ENCODE measurements around the gene SHB.
A peak's percentile ranks its signal among the peaks of the same experiment; 100 is the strongest.

Gene SHB

GRCh38 chr9:37935096-37935495 lies 133.9 kb downstream of the SHB start:
- peak; percentile 56 for DNase-seq (ENCODE audit: low spot score)

- DNase-seq (ENCODE audit: low spot score): no peak
These were observed 137.4 kb downstream of the SHB start for GRCh38 chr9:37931592-37931991.

- peak; percentile 58 for DNase-seq (ENCODE audit: low spot score)
These were observed 139.6 kb downstream of the SHB start for GRCh38 chr9:37929441-37929895.

- no peak for DNase-seq (ENCODE audit: low spot score)
These were observed 140.2 kb downstream of the SHB start for GRCh38 chr9:37928552-37929430.

- DNase-seq (ENCODE audit: low spot score): no peak
These were observed 141.2 kb downstream of the SHB start for GRCh38 chr9:37927601-37928551.

- no peak for DNase-seq (ENCODE audit: low spot score)
These were observed 141.9 kb downstream of the SHB start for GRCh38 chr9:37927132-37927531.

GRCh38 chr9:37926737-37927118 lies 142.3 kb downstream of the SHB start:
- DNase-seq (ENCODE audit: low spot score): no peak

GRCh38 chr9:37925786-37926736 lies 143.0 kb downstream of the SHB start:
- no peak for DNase-seq (ENCODE audit: low spot score)

GRCh38 chr9:37925006-37925405 lies 144.0 kb downstream of the SHB start:
- DNase-seq (ENCODE audit: low spot score): no peak

- no peak for DNase-seq (ENCODE audit: low spot score)
These were observed 144.5 kb downstream of the SHB start for GRCh38 chr9:37924538-37924937.

GRCh38 chr9:37923796-37924427 lies 145.1 kb downstream of the SHB start:
- no peak for DNase-seq (ENCODE audit: low spot score)

GRCh38 chr9:37923118-37923795 lies 145.8 kb downstream of the SHB start:
- DNase-seq (ENCODE audit: low spot score): no peak

GRCh38 chr9:37922363-37923117 lies 146.5 kb downstream of the SHB start:
- DNase-seq (ENCODE audit: low spot score): no peak

- DNase-seq (ENCODE audit: low spot score): no peak
These were observed 147.3 kb downstream of the SHB start for GRCh38 chr9:37921546-37922300.

GRCh38 chr9:37921168-37921510 lies 147.9 kb downstream of the SHB start:
- DNase-seq (ENCODE audit: low spot score): no peak

GRCh38 chr9:37920471-37921167 lies 148.4 kb downstream of the SHB start:
- DNase-seq (ENCODE audit: low spot score): no peak

- DNase-seq (ENCODE audit: low spot score): no peak
These were observed 149.1 kb downstream of the SHB start for GRCh38 chr9:37919956-37920335.

- no peak for DNase-seq (ENCODE audit: low spot score)
These were observed 149.6 kb downstream of the SHB start for GRCh38 chr9:37919246-37919955.

All from GM03348 (cell line).